ENCODE measurements around the gene OPCML.

OPCML gene

DNA sequence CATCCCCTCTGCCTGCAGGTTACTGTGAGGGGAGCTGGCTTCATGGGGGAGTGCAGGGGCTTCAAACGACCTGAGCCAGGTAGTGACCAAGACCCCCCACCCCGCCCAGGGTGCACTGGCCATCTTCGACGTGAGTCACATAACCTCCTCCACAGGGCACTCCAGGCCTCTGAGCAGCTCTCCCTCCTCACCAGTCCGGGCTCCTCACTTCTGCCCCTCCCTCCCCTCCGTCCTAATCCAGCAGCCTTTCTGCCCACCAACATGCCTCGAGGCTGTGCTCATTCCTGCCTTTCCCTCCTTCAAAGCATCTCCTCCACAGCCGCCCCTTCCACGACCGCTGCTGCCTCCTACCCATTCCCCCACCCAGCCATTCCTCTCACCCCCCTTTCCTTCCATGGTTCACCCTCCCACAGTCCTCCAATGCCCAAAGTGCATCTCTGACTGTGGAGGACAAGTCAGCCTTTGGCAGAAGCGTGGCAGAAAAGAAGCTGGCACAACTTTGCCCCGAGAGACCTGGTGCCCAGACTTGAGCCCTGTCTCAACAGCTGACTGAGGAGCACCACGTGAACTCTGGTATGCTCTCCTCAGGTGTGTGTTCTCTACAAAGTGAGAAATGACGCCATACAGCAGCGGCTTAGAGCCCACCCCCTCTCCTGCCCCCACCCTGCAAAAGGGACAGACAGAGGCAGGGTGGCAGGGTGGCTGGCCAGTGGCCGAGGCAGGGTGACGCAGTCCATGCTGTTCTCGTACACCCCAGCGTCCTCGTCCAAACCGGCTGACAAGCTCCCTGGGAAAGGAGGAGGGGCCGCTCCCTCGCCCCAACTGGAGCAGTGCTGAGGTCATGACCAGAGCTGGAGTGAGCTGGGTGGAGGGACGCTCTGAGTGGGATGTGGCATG is 30.4 kb downstream of the OPCML start:
- no peak for FAIRE-seq

DNA sequence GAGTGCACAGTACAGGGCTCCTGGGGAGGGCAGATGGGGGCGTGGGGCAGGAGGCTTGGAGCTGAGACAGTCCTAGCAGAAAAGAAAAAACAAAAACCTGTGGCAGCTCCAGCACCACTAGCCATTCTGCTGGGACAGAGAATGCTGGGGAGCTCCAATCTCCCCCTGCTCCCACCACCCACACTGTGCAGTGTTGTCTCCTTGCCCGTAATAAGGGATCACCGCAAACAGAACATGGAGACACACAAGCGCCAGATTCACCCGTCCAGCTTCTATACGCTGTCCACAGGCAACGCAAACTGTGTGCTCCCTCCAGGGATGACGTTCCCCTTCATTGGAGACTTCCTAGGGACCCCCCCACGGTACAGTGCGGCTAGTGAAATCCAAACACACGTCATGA is 31.4 kb downstream of the OPCML start:
- FAIRE-seq = no peak

DNA sequence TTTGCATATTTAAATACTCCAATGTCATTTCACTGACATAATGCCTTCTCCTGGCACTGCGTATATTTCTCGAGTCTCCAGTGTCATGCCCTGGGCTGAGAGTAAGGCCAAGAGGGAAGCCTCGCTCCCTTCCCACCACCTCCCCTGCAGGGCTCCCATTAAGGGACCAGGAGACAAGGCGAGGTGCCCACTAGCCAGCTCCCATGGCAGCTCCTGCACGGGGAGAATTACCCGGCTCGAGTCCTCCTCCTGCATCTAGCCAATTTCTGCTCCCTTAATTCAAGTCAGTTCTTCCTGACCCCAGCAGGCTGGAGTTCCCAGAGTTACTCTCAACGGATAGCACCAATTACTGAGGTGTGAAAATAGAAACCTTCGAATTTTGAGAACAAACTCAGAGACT is 31.9 kb downstream of the OPCML start:
- no peak for FAIRE-seq

DNA sequence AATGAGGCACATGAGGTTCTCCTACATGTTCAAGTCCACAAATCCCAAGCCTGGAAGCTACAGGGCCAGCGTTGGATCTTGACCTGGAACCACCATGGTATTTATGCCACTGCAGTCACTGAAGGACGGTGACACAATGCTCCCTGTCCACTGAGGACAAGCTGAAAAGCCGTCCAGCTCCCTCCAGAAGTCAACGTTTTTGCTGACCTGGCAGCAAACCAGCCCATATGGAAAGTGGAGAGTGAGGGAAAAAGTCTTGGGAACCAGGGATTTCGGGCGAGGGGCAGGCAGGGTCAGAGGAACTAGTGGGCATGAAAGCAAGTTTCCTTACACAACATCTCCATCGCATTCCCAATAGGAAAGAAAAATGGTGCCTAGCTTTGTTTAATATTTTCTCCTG is 33.3 kb downstream of the OPCML start:
- FAIRE-seq = no peak

DNA sequence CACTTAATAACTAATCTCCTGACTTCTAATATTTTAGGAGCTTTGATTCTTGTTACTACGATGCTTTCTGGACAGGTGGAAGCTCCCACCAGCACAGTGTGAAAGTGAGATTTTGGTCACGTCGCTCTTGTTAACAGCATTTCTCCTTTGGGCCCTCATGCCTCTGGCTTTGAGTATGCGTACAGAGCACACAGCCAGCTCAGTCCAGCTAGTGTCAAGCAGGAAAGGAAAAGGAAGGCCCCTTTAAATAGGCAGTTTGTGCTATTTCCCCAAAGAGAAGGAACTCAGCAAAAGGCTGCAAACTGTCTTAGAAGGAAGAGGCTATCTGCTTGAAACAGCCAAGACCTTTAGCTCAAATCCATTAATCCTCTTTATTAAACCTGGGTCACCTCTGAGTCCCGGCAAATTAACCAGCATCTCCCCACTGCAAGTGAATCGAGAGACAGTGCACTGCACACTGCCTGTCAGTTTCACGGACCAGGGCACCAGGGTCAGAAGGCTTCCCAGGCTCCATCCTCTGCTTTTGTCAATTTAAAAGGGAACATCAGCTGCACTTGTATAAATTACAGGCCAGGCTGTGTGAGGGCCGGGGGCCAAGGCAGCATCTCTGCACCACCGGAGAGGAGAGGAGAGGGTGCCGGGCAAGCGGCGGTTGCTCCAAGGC is 34.7 kb downstream of the OPCML start:
- no peak for FAIRE-seq

DNA sequence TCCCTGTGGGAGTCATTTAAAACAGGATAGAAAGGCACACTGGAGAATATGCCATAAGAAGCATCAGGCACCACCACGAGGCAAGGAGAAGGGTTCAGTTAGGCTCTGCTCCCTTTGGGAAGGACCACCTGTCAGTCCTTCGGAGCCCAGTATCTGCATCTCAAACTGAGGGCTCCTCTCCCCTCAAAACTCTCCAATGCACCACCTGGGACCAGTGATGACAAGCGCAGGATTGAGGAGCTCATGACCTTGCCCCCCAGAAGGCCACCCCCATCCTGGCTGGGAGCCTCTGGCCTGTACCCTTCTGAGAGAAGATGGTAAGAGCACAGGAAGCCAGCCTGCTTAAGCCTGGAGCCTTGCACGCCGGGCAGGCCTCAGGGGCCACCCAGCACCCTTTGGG is 39.4 kb downstream of the OPCML start:
- FAIRE-seq = no peak

DNA sequence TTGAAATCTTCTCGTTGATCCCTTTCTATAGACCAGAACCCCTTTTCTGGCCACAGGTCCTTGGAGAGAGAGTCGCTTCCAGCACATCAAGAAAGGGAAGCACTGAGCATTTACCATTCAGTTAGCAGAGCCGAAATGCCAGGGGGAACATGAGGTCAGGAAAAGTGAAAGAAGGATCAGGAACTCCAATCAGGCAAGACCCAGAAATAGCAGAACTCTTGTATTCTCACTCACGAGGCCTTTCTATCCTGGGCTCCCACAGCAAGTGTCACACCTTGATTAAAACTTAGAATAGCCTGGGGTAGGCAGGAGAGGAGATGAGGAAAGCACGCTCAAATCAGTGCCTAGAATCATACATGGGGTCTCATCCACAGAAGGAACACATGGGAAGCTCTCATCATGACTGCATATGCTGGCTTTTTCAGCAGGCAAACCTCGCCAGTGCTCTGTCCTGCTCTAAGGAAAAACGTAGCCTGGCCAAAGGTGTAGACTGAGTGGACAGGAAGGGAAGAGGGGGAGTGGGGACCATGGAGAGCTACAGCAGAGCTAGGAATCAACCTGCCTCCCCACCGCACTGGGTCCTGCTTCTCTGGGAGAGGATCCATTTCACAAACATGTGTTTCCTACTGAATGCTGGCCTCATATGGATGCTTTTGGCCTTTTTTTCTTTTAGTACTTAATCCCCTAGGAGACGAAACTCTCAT is 40.5 kb downstream of the OPCML start:
- FAIRE-seq = no peak

DNA sequence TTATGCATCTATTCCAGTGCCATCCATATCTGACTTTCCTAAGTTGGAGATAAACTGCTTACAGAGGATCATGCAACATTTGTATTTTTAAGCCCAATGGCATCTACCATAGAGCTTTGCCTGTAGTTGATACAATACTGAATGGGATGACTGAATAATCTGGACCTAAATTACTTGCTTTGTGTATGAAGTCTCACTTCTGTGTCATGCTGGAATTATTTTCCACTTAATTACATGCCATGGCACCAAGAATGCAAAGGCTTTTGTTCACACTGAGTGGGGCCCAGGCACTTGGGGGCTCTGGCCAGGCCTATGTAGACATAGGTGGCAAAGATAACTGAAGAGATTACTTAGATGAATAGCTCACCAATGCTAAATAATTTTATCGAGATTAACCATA is 51.6 kb downstream of the OPCML start:
- FAIRE-seq = no peak

DNA sequence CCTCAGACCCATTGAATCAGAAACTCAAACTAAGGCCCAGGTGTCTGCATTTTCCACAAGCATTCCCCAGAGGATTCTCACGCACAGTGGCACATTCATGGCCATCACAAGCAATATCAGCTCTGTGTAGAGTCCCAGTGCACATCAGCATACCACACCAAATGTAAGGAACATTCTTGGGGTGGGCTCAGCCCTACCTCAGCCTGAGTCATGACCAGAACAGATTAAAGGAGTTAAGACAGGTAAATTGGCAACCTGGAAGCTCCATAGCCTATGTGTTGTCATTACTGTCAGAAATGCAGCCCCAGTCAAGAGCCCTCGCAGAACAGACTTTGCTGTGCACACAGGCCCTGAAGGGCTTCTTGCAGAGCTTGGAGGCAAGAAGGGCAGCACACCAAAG is 53.1 kb downstream of the OPCML start:
- no peak for FAIRE-seq

DNA sequence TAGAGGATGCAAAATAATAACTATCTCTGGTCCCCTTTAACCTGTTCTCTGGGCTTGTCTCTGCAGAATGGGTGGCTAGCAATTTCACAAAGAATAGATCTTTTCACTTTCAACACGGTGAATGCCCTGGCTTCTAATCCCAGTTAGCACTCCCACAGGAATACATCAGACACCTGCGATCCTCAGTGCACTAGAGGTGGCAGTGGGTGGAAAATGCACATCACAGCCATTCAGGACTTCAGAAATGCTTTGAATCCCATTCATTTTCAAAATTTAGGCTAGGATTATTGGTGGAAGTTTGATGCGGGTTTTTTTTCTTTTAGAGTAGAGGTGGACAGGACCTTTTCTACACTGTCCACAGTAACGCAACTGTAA is 55.1 kb downstream of the OPCML start:
- no peak for FAIRE-seq

DNA sequence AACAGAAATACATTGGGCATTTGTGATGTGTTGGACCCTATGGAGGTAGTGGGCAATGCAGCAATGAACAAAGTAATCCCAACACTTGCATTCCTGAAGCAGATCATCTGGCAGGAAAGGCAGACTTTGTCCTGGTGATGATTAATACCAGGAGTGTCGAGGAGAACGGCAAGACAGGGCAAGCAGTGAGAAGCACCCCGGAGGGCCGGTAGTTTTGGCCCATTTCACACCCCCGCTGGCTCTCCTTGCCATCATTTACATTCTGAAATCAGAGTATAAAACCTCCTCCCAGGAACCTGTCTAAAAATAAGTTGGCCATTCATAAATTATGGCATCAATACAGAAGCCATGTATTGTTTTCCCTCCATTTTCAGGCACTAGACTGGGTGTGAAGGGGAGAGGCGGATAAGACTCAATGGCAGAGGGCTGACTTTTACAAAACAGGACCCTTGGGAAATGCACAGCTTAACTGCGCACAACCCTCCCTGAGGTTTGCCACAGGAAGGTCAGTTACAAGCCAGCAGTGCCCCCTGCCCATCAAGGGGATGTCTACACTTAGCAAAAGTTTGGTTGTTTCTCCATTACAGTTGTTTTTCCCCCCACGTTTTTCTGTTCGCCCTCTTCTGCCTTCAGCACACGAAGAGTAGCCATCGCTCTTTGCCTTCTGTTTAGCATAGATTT is 55.6 kb downstream of the OPCML start:
- FAIRE-seq = no peak

DNA sequence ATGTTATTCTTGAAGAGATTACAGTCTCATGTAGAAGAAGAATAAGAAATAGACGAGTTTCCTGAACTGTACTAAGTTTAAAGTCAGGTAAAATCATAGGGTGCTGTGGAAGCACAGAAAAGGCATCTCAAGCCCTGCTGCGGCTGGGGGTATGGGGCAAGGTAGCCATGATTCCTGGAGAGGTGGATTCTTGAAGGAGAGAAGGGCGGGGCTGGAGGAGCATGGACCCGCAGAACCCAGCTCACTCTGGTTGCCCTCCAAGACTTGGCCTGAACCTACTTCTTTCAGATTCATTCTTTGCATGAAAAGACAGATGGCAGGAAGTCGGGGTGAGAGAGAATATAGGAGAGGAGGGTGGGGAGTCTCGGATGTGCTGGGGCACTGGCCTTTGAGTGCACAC is 57.8 kb downstream of the OPCML start:
- FAIRE-seq = no peak

DNA sequence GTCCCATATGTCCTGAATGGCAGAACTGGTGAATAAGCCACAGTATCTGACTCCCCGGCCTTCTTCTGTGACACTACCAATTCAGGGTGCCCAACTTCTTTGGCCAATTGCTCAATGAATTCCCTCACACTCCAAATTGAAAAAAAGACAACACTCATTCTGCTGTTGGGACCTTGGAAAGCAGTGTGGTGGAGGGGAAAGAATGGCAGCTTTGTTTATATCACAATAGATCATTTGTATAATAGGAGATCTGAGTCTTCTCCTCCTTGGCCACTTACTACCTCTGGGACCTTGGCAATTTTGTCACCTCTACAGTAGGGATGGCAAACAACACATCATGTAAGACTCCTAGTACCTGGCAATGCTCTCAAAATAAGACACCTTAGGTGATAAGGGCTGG is 64.6 kb downstream of the OPCML start:
- FAIRE-seq = no peak

DNA sequence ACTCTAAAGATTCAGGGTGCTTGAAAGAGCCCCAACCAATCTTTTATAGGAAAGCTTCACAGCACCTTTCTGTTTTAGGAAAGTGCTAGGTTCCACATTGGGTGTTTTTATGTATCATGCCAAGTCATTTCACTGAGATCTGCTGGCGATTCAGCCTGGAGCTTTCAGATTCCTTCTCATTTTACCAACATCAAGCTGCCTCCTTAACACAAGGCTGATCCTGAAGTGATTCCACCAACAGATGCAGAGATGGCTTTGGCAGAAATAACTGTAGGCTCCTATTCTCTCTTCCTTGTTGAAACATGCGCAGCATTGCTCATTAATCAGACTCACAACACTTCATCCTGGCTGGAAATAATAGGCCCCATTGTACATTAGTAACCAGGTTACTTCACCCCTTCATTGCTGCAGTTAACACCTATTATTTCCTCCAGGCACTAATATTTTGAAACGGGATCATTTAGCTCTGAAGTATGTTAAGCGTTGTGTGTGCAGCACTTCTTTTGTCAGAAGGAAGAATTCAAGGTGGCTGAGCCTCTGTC is 89.0 kb downstream of the OPCML start:
- no peak for FAIRE-seq

DNA sequence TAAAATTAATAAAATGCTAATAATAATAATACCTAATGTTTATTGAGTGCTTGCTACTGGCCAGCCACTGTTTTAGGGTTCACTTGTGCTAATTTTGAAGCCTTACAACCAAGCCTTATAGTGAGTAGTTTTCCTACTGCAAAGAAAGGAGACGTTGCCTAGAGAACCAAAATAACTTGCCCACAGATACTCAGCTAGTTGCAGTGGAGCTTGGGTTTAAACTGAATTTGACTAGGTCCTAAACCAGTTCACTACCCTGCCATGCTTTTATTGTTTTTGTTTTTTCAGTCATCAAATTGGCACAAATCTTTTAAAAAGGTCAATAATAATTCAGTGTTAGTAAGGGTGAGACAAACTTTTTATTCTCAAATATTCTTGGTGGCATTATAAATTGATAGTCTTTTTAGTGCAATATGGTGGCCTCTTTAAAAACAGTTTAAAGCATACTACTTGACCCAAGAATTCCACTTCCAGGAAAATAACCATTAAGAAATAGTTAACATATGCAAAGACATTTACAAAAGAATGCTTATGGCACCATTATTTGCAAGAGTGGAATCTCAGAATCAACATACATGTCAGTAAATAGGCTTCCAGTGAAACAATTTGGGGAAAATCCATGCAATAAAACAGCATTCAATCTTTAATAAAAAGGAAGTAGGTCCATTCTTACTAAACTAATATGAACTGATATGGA is 90.2 kb downstream of the OPCML start:
- FAIRE-seq = no peak

DNA sequence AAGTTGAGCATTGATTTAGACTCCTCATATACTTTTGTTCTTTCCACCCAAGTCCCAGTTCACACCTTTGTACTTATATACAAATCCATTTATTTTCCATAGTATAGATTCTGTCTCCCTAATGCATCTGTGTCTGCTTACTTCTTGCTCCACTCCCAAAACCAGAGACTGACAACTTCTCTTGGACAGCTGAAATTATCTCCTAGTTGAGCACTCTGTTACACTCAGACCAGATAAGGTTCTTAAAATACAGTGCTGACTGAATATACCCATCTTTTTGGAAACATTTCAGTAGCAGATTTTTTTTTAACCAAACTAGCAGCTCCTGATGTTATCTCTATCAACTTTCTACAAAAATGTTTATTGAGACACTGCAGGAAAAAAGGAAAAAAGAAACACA is 106.3 kb downstream of the OPCML start:
- FAIRE-seq = no peak

DNA sequence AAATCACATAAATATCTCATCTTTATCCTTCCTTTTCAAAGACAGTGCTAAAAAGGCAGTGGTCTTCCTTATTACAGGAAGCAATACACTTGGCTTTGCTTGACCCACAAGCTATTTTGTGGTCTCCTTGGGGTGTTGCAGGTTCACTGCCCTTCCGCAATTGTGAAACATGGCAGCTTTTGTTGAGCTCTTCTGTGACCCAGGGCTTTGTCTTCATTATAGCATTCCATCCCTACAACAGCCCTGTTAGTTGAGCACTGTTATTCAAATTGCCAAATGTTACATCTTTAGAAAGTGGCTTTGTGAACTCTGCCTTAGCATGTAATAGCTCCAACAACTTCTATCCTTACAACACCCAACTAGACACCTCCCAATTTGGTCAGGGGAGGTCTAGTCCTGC is 107.1 kb downstream of the OPCML start:
- no peak for FAIRE-seq

DNA sequence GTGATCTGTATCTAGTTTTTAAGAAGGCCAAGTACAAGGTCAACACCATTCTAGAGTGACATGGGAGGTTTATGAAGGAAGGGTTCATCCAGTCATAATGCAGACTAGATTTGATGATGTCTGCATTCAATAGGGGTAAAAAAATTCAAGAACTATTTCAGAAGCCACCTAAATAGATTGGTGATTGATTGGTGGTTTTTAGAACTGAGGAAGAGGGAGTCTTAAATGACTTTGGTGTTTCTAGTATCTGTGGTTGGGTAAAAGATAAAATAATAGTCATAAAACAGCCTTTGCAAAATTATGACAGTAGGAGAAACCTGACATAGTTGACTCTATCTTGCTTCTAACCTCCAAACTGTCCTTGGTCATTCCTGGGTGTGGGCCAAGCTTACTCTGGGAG is 114.1 kb downstream of the OPCML start:
- no peak for FAIRE-seq

DNA sequence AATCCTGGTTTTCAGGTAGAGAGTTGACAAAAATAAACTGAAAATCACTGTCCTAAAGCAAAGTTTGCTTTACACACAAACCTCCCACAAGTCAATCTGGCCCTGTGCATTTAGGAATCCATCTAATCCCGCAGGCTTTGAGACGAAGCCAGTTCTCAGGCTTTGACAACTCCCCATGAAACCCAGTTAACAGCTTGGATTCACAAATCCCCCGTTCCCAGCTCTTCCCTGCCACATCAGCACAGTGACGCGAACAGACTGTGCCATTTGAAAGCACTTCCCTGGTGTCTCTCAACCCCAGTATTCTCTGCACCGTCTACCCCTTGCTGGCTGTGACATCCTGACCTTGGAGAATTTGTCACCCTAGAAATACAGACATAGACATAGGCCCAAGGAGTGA is 117.8 kb downstream of the OPCML start:
- no peak for FAIRE-seq

DNA sequence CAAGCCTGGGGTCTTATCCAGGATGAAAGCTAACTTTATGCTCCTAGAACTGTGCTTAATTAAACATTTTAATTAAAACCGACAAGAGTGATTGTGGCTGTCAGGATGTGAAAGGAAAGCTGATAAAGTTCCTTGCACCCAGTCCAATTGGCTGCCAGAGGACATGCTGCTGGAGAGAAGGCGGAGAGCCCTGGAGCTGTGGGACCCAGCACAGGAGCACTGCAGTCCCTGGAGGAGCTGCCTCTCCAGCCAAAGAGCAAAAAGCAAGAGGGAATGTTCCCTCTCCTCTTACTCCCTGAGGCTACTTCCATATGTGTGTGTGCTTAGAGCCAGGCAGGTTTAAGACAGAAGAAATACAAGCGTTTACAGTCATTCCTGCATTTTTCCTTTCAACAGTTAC is 118.6 kb downstream of the OPCML start:
- FAIRE-seq = no peak

DNA sequence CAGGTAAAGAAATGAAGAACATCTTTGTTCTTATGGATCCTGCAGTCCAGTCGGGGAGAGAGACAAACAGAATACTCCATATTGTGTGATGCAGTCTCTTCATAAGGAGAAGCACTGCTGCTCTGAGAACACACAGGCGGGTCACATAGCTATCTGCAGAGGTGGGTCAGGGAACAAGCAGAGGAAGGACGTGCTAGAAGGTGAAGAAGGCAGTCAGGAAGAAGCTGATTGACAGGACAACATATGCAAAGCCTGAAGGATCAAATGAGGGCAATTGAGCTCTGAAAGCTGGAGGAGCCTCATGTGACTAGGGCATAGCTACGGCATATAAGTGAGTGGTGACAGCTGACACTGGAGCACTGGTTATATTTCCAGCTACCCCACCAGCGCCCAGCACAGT is 122.5 kb downstream of the OPCML start:
- no peak for FAIRE-seq

DNA sequence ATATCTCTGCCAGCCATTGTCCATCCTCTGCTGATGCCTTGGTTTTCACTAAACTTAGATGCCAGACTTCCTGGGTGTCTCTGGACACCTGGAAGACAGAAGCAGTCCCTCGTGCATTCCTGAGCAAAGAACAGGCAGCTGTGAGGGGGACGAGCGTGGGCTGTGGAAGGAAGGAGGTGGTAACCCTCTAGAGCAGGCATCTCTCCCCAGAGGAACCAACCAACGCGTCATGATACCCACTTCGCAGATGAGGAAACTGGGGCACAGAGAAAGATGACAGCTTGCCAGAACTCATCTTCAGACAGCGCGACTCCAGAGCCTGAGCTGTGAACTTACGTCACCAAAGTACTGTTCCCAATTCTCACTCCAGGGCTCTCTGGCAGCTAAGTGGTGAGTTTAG is 123.4 kb downstream of the OPCML start:
- no peak for FAIRE-seq

DNA sequence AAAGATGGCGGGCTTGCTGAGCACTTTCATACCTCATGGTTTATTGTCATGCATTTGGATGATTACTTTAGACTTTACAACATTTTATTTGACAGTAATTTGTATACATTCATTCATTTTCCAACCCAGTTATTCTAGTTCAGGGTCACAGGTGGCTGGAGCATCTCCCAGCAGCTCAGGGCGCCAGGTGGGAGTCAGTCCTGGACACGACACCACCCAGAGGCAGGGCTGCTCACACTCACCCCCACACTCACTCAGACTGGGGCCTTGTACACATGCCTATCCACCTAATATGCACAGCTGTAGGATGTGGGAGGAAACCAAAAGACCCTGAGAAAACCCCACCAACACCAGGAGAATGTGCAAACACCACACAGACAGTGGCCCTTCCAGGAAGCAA is 123.9 kb downstream of the OPCML start:
- no peak for FAIRE-seq

Data from TTC549 (cell line).